Smooth muscle cell (in vitro differentiated cells): ENCODE data around the gene CENPP. TPM values are rescaled to one million over a fixed set of nuclear protein-coding genes. Genes with fewer than 3 reads are reported as not detected.
A peak's percentile ranks its signal among the peaks of the same experiment; 100 is the strongest.

Source experiments
- DNase-seq: peaks from one replicate; lab custom pipeline; 2025; ENCODE audit not compliant: unreplicated experiment; lab: John Stamatoyannopoulos, UW
- H2AFZ ChIP-seq: fragments of 200-600 bp; sonication (generic); 2 replicates; pipeline ENCODE4 v1.6.0; 2016; ENCODE audit warnings: antibody characterized with exemption, low read depth, mild to moderate bottlenecking
- H3F3A ChIP-seq: fragments of 200-600 bp; sonication (generic); 2 replicates; pipeline ENCODE4 v1.6.0; 2017; ENCODE audit warnings: antibody characterized with exemption, low read depth
- H3K27ac ChIP-seq: fragments of 200-600 bp; sonication (generic); 2 replicates; pipeline ENCODE4 v1.5.1; 2016; ENCODE audit warnings: low read depth, mild to moderate bottlenecking
- H3K27me3 ChIP-seq: fragments of 200-600 bp; sonication (generic); 2 replicates; pipeline ENCODE4 v1.6.1; 2016; ENCODE audit warnings: low read depth, mild to moderate bottlenecking
- H3K36me3 ChIP-seq: fragments of 200-600 bp; sonication (generic); 2 replicates; pipeline ENCODE4 v1.5.1; 2016; ENCODE audit warnings: low read depth
- H3K4me1 ChIP-seq: fragments of 200-600 bp; sonication (generic); 2 replicates; pipeline ENCODE4 v1.5.1; 2016; ENCODE audit warnings: low read depth
- H3K4me2 ChIP-seq: fragments of 200-600 bp; sonication (generic); 2 replicates; pipeline ENCODE4 v1.6.0; 2016; ENCODE audit warnings: mild to moderate bottlenecking
- H3K4me3 ChIP-seq: fragments of 200-600 bp; sonication (generic); 2 replicates; pipeline ENCODE4 v1.5.1; 2016; ENCODE audit warnings: mild to moderate bottlenecking
- H3K79me2 ChIP-seq: fragments of 200-600 bp; sonication (generic); 2 replicates; pipeline ENCODE4 v1.6.0; 2016; ENCODE audit warnings: low read depth, mild to moderate bottlenecking
- H3K9ac ChIP-seq: fragments of 200-600 bp; sonication (generic); 2 replicates; pipeline ENCODE4 v1.6.0; 2016; ENCODE audit warnings: low read depth
- H3K9me3 ChIP-seq: fragments of 200-600 bp; sonication (generic); replicated peaks from 2 replicates; pipeline ENCODE4 v1.5.1; 2016; ENCODE audit warnings: low read depth
- H4K20me1 ChIP-seq: fragments of 200-600 bp; sonication (generic); 2 replicates; pipeline ENCODE4 v1.6.0; 2016; ENCODE audit warnings: low read depth
- WGBS: methylation state at CpG from one replicate; pipeline ENCODE4 v1.1.7; 2016; ENCODE audit warnings: low lambda C conversion rate; 5-methylcytosine and 5-hydroxymethylcytosine counted together
- polyA plus RNA-seq: library from polyadenylated mRNA; unstranded; fragments of >200 nt; fragmentation: Nextera tagmentation; extraction: Ambion mirVana; gene quantifications from 2 replicates; pipeline ENCODE4 v1.2.1, GENCODE V29; 2016
- total RNA-seq: library from RNA; depleted of rRNA; stranded (reverse); fragments of >200 nt; gene quantifications from 2 replicates; pipeline ENCODE4 v1.2.3, GENCODE V29; 2014
- TF ChIP-seq, protein P1 (sequence below): fragments of 200-600 bp; sonication (generic); IDR thresholded peaks from 2 replicates; pipeline ENCODE4 v1.5.1; 2017; ENCODE audit warnings: borderline replicate concordance, mild to moderate bottlenecking, antibody characterized with exemption; ENCODE audit not compliant: insufficient read depth, poor library complexity, severe bottlenecking

CENPP gene
- total and polyA plus RNA-seq, 2 experiments from 2014 or later, result 4.2 to 17.5 TPM

DNA sequence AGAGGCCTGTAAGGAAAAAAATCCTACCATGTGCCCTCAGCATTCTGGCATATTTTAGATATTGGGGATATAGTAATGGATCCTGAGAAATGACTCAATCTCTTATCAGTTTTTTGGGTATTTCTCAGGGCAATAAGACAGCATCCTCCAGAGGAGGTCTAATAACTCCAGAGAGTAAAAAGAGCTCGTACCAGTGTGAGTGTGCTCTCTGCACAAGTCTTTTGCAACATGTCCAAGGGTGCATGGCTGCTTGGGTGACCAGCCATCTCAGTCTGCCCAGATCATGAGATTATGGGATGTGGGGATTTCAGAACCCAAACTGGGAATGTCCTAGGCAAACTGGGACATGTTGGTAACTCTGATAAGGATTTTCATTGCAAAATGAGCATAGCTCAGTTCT, 141.3 kb downstream of the CENPP start:
- no peaks in the 10 kb centered on the region for H3K9me3 ChIP-seq
- no peaks in the 10 kb centered on the region for H3K4me1 ChIP-seq
- H3K27ac ChIP-seq, result peak overlapping the region; percentile 42
- H3K79me2 ChIP-seq, result no peaks in the 10 kb centered on the region
- H2AFZ ChIP-seq, result no peak overlapping the region
- TF ChIP-seq, protein P1, sequence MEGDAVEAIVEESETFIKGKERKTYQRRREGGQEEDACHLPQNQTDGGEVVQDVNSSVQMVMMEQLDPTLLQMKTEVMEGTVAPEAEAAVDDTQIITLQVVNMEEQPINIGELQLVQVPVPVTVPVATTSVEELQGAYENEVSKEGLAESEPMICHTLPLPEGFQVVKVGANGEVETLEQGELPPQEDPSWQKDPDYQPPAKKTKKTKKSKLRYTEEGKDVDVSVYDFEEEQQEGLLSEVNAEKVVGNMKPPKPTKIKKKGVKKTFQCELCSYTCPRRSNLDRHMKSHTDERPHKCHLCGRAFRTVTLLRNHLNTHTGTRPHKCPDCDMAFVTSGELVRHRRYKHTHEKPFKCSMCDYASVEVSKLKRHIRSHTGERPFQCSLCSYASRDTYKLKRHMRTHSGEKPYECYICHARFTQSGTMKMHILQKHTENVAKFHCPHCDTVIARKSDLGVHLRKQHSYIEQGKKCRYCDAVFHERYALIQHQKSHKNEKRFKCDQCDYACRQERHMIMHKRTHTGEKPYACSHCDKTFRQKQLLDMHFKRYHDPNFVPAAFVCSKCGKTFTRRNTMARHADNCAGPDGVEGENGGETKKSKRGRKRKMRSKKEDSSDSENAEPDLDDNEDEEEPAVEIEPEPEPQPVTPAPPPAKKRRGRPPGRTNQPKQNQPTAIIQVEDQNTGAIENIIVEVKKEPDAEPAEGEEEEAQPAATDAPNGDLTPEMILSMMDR, result no peak
- no peak overlapping the region for H3K4me3 ChIP-seq
- H3K9ac ChIP-seq, result no peak overlapping the region
- WGBS, result 41% methylated on average over 1 of the region's 1 CpG
- no peak for DNase-seq
- H4K20me1 ChIP-seq, result no peaks in the 10 kb centered on the region
- no peaks in the 10 kb centered on the region for H3K36me3 ChIP-seq
- H3K4me2 ChIP-seq, result peak overlapping the region; percentile 36
- no peaks in the 10 kb centered on the region for H3K27me3 ChIP-seq
- peaks cover 32% of the 10 kb centered on the region for H3F3A ChIP-seq

DNA sequence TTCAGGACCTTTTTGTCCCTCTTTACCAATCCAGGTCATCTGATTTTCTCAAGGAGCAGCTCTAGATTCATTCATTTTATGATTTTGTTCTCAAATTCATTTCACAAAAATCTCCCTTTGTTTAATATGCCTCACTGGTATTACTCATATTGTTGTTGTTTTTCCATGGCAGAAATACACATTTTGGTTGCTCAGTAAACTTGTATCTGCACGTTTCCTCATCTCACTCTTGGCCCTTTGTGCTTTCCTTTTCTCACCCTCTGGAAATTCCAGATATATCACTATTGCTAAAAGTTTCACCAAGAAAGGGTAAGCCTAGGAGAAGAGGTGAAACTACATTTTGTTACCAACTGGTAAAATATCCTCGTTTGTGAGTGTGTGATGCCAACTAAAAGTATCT, 141.8 kb downstream of the CENPP start:
- H2AFZ ChIP-seq, result no peak overlapping the region
- H3K36me3 ChIP-seq, result no peaks in the 10 kb centered on the region
- no peak overlapping the region for H3K4me2 ChIP-seq
- no peak overlapping the region for H3K4me3 ChIP-seq
- H3F3A ChIP-seq, result peaks cover 32% of the 10 kb centered on the region
- no peak overlapping the region for H3K9ac ChIP-seq
- H3K4me1 ChIP-seq, result no peaks in the 10 kb centered on the region
- H3K27ac ChIP-seq, result peak overlapping the region; percentile 42
- no peaks in the 10 kb centered on the region for H3K9me3 ChIP-seq
- TF ChIP-seq, protein P1, result no peak
- H4K20me1 ChIP-seq, result no peaks in the 10 kb centered on the region
- no peaks in the 10 kb centered on the region for H3K79me2 ChIP-seq
- DNase-seq, result no peak
- WGBS, result 86% methylated on average over 2 of the region's 2 CpGs
- no peaks in the 10 kb centered on the region for H3K27me3 ChIP-seq

- H3K9ac ChIP-seq, result no peak overlapping the region
- H3K4me2 ChIP-seq, result no peak overlapping the region
- no peaks in the 10 kb centered on the region for H4K20me1 ChIP-seq
- no peaks in the 10 kb centered on the region for H3K4me1 ChIP-seq
- TF ChIP-seq, protein P1, result no peak
- no peak overlapping the region for H3K4me3 ChIP-seq
- DNase-seq, result no peak
- peaks cover 32% of the 10 kb centered on the region for H3F3A ChIP-seq
- 86% methylated on average over 2 of the region's 2 CpGs for WGBS
- peak overlapping the region; percentile 42 for H3K27ac ChIP-seq
- no peaks in the 10 kb centered on the region for H3K36me3 ChIP-seq
- H2AFZ ChIP-seq, result no peak overlapping the region
- H3K27me3 ChIP-seq, result no peaks in the 10 kb centered on the region
- H3K9me3 ChIP-seq, result no peaks in the 10 kb centered on the region
- H3K79me2 ChIP-seq, result no peaks in the 10 kb centered on the region
Measured at GRCh38 chr9:92468206-92468605, 142.5 kb downstream of the CENPP start.

DNA sequence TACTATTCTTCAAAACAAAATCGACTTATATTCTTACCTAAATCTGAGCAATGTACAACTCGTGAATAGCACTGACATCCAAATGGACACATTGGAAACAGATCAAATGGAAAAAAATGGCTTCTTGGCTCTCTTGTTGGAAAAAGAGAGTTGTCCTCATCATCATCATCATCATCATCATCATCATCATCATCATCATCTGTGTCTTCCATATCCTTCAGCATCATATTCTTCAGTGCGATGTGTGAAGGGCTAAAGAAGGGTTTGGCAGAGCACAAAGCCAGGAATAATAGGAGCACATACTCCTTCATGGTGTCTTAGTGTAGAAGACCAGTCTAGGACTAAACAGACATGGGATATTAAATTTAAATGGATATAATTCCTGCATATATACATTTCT, 148.8 kb downstream of the CENPP start:
- no peaks in the 10 kb centered on the region for H3K36me3 ChIP-seq
- H3K27me3 ChIP-seq, result no peaks in the 10 kb centered on the region
- no peak overlapping the region for H3K4me2 ChIP-seq
- no peak overlapping the region for H3K9ac ChIP-seq
- peaks cover 10% of the 10 kb centered on the region for H3F3A ChIP-seq
- H4K20me1 ChIP-seq, result no peaks in the 10 kb centered on the region
- DNase-seq, result no peak
- peaks cover 10% of the 10 kb centered on the region for H3K79me2 ChIP-seq
- no peak overlapping the region for H2AFZ ChIP-seq
- 96% methylated on average over 3 of the region's 3 CpGs for WGBS
- H3K27ac ChIP-seq, result no peak overlapping the region
- TF ChIP-seq, protein P1, result no peak
- H3K4me1 ChIP-seq, result peaks cover 3% of the 10 kb centered on the region
- no peak overlapping the region for H3K4me3 ChIP-seq
- H3K9me3 ChIP-seq, result no peaks in the 10 kb centered on the region
